Measurements from ENCODE around the gene DCHS2. TPM values are rescaled to one million over a fixed set of nuclear protein-coding genes. Genes with fewer than 3 reads are reported as not detected.
A peak's percentile ranks its signal among the peaks of the same experiment; 100 is the strongest.

Gene DCHS2
- total and polyA plus RNA-seq, 8 donors: 0.12 to 3.5 (median 1.5) TPM

GRCh38 chr4:154367659-154368058 is 123.9 kb downstream of the DCHS2 start:
- ATAC-seq (no peak), DNase-seq (no peak)
- H3K4me3 ChIP-seq: no peak overlapping the region
- H3K27me3 ChIP-seq: no peaks in the 10 kb centered on the region
- TF ChIP-seq CTCF (IDR thresholded peaks at IDR 0.05): no peak
- intact Hi-C loops (cut with DNase I): no loop called here
- H3K9me3 ChIP-seq: no peaks in the 10 kb centered on the region
- H3K27ac ChIP-seq: no peak overlapping the region
- H3K4me1 ChIP-seq: no peaks in the 10 kb centered on the region
- no peaks in the 10 kb centered on the region for H3K36me3 ChIP-seq

DNA sequence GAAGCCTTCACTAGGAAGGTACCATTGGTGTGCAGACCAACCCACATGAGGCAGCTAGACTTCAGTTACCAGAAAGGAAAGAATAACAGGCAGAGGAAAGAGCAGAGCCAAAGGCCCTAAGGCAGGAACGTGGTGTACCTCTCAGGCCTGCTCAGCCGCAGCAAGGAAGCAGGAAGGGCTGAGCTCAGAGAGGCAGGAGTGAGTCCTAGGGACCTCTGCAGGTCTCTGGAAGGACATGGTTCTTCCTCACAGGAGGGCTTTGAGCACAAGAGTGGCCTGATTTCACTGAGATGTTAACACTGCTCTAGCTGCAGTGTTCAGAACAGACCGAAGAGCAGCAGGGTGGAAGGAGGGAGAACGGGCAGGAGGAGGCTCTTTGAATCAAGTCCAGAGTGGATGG is 124.6 kb downstream of the DCHS2 start:
- H3K4me3 ChIP-seq: no peak overlapping the region
- ATAC-seq: no peak
- no peaks in the 10 kb centered on the region for H3K27me3 ChIP-seq
- no peak for TF ChIP-seq CTCF (IDR thresholded peaks at IDR 0.05)
- no peak for DNase-seq
- H3K4me1 ChIP-seq: no peaks in the 10 kb centered on the region
- H3K9me3 ChIP-seq: no peaks in the 10 kb centered on the region
- no peak overlapping the region for H3K27ac ChIP-seq
- H3K36me3 ChIP-seq: no peaks in the 10 kb centered on the region
- intact Hi-C loops (cut with DNase I): no loop called here

DNA sequence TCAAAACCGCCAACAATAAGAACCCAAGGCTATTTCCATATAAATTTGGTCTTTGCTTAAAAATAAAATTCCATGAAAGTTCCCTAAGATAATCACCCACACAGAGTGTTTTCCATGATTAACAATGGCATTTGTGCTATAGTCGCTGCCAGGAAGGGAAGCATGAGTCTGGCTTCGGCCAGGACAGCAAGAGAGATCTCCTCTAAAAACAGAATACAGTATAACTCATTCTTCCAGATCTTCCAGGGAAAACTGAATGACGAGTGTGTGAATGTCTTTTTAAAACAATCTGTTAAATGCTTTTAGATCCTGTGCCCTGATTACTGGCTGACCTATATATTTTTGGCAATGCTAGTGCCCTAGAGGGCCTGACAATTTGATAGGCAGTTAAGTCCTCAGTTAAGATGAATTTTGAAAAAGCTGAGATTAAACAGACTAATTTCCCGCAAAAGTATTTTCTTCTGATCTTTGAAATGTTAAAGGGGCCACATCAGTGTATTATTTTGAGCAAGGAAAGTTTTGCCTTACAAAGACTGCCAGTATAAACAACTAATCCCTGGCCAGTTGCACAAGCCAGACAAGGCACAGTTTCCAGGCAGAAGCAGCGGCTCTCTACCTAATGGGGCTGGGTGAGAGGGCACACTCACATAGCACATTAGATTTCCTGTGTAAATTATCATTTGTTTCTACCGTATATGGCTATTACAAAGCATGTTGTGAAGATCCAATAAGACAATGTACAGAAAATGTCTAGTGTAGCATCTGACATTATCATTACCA is 127.3 kb downstream of the DCHS2 start:
- ATAC-seq: no peak
- TF ChIP-seq CTCF (IDR thresholded peaks at IDR 0.05): no peak
- Histone ChIP-seq H3K27me3 (no peaks in the 10 kb centered on the region), H3K36me3 (no peaks in the 10 kb centered on the region), H3K4me3 (no peak overlapping the region), H3K4me1 (no peaks in the 10 kb centered on the region), H3K27ac (no peak overlapping the region), H3K9me3 (no peaks in the 10 kb centered on the region)
- intact Hi-C loops (cut with DNase I): no loop called here
- DNase-seq: peak in 2 of 4 donors; percentile 13

GRCh38 chr4:154361450-154361849 is 130.1 kb downstream of the DCHS2 start:
- Histone ChIP-seq H3K27me3 (no peaks in the 10 kb centered on the region), H3K4me1 (no peaks in the 10 kb centered on the region), H3K27ac (no peak overlapping the region), H3K9me3 (no peaks in the 10 kb centered on the region), H3K36me3 (no peaks in the 10 kb centered on the region), H3K4me3 (no peak overlapping the region)
- intact Hi-C loops (cut with DNase I): no loop called here
- no peak for ATAC-seq
- no peak for DNase-seq
- TF ChIP-seq CTCF (IDR thresholded peaks at IDR 0.05): no peak

DNA sequence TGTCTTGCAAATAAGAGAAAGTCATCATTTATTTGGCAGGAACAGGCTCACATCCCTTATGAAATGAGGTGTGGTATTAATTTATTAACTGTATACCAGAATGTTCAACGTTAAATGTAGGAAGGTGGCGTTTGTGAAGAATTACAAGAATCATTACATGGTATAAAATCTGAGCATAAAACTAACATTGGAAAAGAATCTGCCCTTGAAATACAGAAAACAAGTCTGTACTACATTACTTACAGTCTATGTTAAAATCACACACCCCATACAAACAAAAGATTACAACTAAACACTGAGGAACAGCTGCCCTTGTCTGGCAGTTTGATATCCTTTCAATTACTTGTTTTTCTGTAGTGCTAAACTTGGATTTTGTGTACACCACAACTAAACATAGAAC is 131.1 kb downstream of the DCHS2 start:
- Histone ChIP-seq H3K27me3 (no peaks in the 10 kb centered on the region), H3K4me3 (no peak overlapping the region), H3K4me1 (no peaks in the 10 kb centered on the region), H3K27ac (no peak overlapping the region), H3K9me3 (no peaks in the 10 kb centered on the region), H3K36me3 (no peaks in the 10 kb centered on the region)
- intact Hi-C loops (cut with DNase I): no loop called here
- no peak for TF ChIP-seq CTCF (IDR thresholded peaks at IDR 0.05)
- ATAC-seq (no peak), DNase-seq (peak in 2 of 4 donors; percentile 49 to 60)

Measured in left lung (tissue), 10 donors.